GM12801 (cell line): ENCODE measurements around the gene KHDC4.

ENCODE experiments used
- TF ChIP-seq, protein P1 (sequence below): IDR thresholded peaks from one replicate; pipeline ENCODE4 v1.5.1; 2011; ENCODE audit warnings: control low read depth; ENCODE audit not compliant: insufficient read length; ENCODE audit errors: extremely low read depth

The KHDC4 gene

DNA sequence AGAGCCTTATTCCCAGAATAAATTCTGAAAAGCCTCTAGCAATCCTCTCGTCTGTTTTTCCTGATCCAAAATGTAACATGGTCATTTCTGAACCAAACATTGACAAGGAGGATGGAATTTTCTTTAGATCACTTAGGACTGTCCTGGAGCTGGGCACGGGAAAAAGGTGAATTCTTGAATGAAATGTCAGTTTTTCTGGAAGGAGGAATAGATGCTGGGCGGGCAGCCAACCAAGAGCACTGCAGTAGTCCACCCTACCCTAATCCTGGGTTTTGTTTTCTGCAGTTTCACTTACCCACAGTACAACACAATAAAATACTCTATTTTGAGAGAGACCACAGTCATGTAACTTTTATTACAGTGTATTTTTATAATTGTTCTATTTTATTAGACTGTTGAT, 44.0 kb downstream of the KHDC4 start:
- TF ChIP-seq, protein P1, sequence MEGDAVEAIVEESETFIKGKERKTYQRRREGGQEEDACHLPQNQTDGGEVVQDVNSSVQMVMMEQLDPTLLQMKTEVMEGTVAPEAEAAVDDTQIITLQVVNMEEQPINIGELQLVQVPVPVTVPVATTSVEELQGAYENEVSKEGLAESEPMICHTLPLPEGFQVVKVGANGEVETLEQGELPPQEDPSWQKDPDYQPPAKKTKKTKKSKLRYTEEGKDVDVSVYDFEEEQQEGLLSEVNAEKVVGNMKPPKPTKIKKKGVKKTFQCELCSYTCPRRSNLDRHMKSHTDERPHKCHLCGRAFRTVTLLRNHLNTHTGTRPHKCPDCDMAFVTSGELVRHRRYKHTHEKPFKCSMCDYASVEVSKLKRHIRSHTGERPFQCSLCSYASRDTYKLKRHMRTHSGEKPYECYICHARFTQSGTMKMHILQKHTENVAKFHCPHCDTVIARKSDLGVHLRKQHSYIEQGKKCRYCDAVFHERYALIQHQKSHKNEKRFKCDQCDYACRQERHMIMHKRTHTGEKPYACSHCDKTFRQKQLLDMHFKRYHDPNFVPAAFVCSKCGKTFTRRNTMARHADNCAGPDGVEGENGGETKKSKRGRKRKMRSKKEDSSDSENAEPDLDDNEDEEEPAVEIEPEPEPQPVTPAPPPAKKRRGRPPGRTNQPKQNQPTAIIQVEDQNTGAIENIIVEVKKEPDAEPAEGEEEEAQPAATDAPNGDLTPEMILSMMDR: no peak

DNA sequence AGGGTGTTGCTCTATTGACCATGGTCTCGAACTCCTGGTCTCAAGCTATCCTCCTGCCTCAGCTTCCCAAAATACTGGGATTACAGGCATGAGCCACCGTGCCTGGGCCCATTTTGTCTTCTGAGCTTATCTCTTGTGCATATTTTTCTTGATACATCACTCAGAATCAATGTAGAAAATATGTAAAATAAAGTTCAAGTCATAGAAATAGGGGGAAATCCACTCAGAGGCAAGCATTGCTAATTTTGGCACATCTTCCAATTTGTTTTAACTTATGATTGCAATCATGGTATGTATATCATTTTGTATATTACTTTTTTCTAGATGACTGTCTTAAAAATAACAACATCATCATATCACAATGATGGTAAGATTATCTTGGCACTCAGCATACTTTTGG, 44.6 kb downstream of the KHDC4 start:
- TF ChIP-seq, protein P1: no peak

DNA sequence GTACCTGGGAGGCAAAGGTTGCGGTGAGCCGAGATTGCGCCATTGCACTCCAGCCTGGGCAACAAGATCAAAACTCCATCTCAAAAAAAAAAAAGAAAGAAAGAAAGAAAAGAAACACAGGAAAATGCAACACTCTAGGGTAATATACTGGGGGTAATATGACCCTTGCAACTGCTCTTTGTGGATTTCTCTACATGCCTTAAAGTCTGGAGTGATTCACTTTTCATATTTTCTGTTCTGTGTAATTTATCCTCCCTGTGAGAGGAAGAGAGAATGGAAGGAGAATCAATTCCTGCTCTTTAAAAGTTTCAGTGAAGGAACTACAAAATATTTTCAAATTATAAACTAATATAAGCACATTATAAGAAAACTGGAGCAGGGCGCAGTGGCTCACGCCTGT, 45.7 kb downstream of the KHDC4 start:
- TF ChIP-seq, protein P1: no peak

DNA sequence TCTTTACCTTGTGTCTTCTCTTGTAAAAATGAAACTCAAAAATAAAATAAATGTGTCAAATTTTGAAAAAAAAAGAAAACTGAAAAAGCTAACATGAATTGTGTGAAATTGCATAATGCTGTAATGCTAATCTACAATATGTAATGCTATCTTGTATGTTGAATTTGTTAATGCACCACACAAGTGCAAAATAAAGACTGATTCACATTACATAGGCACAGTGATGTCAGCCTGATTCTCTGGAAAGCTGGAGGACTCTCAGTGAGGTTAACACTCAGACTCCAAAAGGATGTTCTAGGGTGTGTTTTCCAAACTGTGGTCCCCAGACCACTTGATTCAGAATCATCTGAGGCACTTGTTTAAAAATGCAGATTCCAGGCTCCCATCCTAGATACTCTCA, 49.2 kb downstream of the KHDC4 start:
- TF ChIP-seq, protein P1: no peak

DNA sequence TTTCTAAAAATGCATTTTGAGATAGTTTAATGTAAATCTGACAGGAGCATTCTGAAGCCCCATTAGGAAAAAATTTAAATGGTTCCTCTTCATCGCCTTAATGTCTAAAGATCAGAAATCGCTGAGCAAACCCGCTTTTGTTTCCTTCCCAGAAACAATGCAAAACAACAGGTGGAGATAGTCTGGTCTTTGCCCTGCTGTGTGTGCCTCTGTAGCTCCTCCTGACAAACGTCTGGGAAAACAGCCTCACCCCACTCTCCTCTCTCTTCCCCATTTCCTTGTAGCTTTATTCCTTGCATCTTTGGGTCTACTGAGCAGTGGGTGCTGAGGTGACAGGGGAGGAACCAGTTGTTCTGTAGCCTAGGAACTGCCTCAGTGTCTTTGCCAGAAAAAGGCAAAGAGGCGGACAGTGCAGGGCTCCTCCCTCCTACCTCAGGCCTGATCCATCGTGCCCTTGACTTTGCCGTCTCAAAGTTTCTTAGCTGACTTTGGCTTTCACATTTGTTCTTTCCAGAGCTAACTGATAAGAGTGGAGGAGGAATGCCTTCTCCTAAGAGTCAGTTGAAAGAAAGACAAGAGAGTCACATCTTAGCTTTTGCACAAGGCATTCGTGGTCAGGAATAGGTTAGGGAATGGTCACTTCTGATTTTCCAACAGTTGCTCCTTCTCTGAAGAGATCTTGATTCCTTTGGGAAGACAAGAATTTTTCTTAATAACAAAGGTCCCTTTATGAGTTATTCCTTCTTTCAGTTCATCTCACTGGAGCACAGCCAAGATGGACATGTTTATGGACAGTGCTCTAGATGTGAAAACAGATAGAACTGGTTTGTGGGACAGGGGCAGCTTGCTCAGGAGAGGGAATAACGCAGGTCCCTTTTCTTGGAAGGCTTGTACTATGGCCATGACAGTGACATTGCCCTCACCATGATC, 49.9 kb downstream of the KHDC4 start:
- TF ChIP-seq, protein P1: no peak

DNA sequence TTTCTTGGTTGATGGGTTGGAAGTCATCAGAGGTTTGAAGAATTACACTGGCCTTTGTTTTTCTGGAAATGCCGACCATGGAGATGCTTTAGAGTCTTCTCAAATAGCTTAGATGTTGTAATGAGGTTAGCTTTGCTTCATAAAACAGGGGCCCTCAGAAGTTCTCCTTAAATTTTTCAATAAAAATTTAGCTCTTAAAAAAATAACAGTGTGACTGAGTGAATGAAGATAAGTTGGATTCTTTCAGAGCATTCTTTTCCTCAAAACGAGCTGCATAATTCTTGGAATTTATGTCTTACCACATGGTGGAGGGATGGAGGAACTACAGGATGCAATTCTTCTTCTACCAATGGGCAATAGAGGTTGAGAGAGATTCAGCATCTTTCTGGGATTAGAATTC, 51.4 kb downstream of the KHDC4 start:
- TF ChIP-seq, protein P1: no peak

DNA sequence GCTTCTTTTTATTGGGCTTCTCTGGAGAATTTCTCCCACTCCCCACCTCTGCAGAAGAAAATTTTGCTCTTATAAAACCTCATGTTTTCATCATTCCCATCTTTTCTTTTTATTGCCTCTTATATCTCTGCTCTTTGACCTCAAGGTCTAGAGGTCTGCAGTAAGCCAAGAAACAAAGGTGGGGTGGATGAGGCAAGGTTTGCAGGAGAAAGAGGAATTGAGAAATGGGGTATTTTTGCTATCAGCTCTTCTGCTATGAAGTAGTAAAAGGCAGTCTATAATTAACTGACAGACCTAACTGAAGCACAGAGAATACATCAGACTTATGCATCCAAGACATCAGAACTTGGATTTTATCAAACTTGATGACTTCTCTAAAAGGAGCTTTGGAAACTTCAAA, 52.0 kb downstream of the KHDC4 start:
- TF ChIP-seq, protein P1: no peak
